Measurements from ENCODE around the gene IFNG. TPM values are rescaled to one million over a fixed set of nuclear protein-coding genes. Genes with fewer than 3 reads are reported as not detected.

Gene IFNG
- total RNA-seq, 1 experiment from 2014 or later = not detected

DNA sequence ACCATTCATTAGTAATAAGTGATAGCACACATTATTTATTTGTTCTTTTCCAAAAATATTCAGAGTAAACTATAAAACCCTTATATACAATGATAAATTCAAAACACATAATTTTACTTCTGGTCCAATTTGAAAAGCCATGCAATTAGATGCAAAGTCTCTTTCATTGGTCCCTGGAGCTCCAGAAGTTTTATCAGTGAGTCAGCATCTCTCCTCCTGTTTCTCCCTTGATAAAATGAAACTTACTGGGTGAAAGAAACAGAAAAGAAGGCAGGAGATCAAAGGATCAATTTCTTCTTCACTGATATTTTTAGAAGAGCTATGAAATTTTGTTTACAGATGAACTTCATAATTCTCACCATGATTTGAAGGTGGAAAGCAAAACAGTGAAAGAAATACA is 47.5 kb downstream of the IFNG start:
- TF ChIP-seq, protein P1, sequence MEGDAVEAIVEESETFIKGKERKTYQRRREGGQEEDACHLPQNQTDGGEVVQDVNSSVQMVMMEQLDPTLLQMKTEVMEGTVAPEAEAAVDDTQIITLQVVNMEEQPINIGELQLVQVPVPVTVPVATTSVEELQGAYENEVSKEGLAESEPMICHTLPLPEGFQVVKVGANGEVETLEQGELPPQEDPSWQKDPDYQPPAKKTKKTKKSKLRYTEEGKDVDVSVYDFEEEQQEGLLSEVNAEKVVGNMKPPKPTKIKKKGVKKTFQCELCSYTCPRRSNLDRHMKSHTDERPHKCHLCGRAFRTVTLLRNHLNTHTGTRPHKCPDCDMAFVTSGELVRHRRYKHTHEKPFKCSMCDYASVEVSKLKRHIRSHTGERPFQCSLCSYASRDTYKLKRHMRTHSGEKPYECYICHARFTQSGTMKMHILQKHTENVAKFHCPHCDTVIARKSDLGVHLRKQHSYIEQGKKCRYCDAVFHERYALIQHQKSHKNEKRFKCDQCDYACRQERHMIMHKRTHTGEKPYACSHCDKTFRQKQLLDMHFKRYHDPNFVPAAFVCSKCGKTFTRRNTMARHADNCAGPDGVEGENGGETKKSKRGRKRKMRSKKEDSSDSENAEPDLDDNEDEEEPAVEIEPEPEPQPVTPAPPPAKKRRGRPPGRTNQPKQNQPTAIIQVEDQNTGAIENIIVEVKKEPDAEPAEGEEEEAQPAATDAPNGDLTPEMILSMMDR (conservative IDR thresholded peaks at IDR 0.05) = no peak
- Histone ChIP-seq H3K27me3 (ENCODE audit: insufficient read depth, low read length) (no peaks in the 10 kb centered on the region), H4K5ac (ENCODE audit: insufficient read length, low read depth, low read length) (no peak overlapping the region)

More for the DNA sequence above, 47.5 kb downstream of the IFNG start:
- Histone ChIP-seq H3K27ac (ENCODE audit: insufficient read length, low read depth, low read length) (no peak overlapping the region), H3K79me2 (ENCODE audit: insufficient read depth, low read length) (no peaks in the 10 kb centered on the region), H3K9me3 (ENCODE audit: control insufficient read depth, low read depth, low read length) (no peaks in the 10 kb centered on the region), H3K18ac (ENCODE audit: insufficient read length, low read depth, low read length) (no peak overlapping the region), H2BK120ac (ENCODE audit: low read depth, low read length, poor library complexity, severe bottlenecking) (no peak overlapping the region), H4K91ac (ENCODE audit: insufficient read length, low read depth, low read length) (no peak overlapping the region), H3K23me2 (ENCODE audit: insufficient read length, low read depth, low read length, poor library complexity, severe bottlenecking) (no peaks in the 10 kb centered on the region), H3K14ac (ENCODE audit: insufficient read depth, low read length) (no peak overlapping the region), H3K9ac (ENCODE audit: extremely low read depth, insufficient read length, low read length) (no peak overlapping the region), H3K4me1 (ENCODE audit: insufficient read depth, low read length) (no peaks in the 10 kb centered on the region), H3K79me1 (ENCODE audit: insufficient read depth, low read depth, low read length, poor library complexity, severe bottlenecking) (no peaks in the 10 kb centered on the region), H2AK5ac (ENCODE audit: insufficient read length, low read length) (no peak overlapping the region), H3T11ph (ENCODE audit: low read length) (no peak overlapping the region), H2BK20ac (ENCODE audit: low read depth, low read length, poor library complexity, severe bottlenecking) (no peak overlapping the region), H3K4me2 (ENCODE audit: insufficient read depth, insufficient read length, low read length) (no peak overlapping the region), H3K56ac (ENCODE audit: insufficient read length, low read depth, low read length) (no peak overlapping the region), H2BK15ac (ENCODE audit: low read depth, low read length) (no peak overlapping the region), H2BK5ac (ENCODE audit: insufficient read length, low read length) (no peak overlapping the region), H4K20me1 (ENCODE audit: control insufficient read depth, insufficient read depth, insufficient read length) (peaks cover 4% of the 10 kb centered on the region), H4K8ac (replicated peaks; ENCODE audit: insufficient read length, low read depth, low read length) (no peak overlapping the region), H3K23ac (ENCODE audit: insufficient read length, low read depth, low read length) (no peak overlapping the region), H3K4ac (ENCODE audit: low read depth, low read length) (no peak overlapping the region), H2BK12ac (ENCODE audit: insufficient read length, low read depth, low read length) (no peak overlapping the region), H2AFZ (ENCODE audit: low read length) (no peak overlapping the region)
- Mint-ChIP-seq H3K27me3 (ENCODE audit: low read depth) (no peaks in the 10 kb centered on the region), H3K4me1 (no peaks in the 10 kb centered on the region), H3K9me3 (no peaks in the 10 kb centered on the region), H3K27ac (no peak overlapping the region), H3K36me3 (ENCODE audit: insufficient read depth in 1 of 3, low read depth in 3 of 3) (no peaks in the 10 kb centered on the region; a peak in 1 of 7 replicates), H3K4me3 (no peak overlapping the region)
- DNase-seq = no peak

All from H9 (cell line).